ENCODE measurements around the gene SMC4. TPM values are rescaled to one million over a fixed set of nuclear protein-coding genes. Genes with fewer than 3 reads are reported as not detected.
"Not testable (repeated sequence)": the region's sequence is repeated elsewhere in the genome, so short reads cannot be mapped to it uniquely, and the experiment has no call there.

Gene SMC4
- polyA plus RNA-seq, 1 donor from 2014 or later, result 49.6 TPM

DNA sequence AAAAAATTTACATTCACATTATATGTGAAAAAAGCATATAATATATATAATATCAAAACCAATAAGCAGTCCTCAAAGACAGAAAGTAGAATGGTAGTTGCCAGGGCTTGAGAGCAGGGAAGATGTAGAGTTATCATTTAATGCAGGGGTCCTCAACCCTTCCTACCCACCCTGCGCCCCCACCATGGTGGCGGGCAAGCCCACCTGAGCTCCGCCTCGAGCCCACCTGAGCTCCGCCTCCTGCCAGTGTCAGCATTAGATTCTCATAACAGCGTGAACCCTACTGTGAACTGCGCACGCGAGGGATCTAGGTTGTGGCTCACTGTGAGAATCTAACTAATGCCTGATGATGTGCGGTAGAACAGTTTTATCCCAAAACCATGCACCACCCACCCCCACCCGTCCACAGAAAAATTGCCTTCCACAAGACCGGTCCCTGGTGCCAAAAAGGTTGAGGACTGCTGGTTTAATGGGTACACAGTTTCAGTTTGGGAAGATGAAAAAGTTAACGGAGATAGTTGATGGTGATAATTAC is 47.1 kb downstream of the SMC4 start:
- H3K4me1 Mint-ChIP-seq, result peaks cover 25 to 31% (median 28%) of the 10 kb centered on the region in 3 donors
- H3K36me3 Mint-ChIP-seq, result peaks cover 14% of the 10 kb centered on the region
- no peak overlapping the region for H3K27ac Mint-ChIP-seq
- no peaks in the 10 kb centered on the region for H3K27me3 Mint-ChIP-seq
- no peaks in the 10 kb centered on the region for H3K9me3 Mint-ChIP-seq
- peak overlapping the region in 1 of 4 donors; percentile 33 for H3K4me3 Mint-ChIP-seq

DNA sequence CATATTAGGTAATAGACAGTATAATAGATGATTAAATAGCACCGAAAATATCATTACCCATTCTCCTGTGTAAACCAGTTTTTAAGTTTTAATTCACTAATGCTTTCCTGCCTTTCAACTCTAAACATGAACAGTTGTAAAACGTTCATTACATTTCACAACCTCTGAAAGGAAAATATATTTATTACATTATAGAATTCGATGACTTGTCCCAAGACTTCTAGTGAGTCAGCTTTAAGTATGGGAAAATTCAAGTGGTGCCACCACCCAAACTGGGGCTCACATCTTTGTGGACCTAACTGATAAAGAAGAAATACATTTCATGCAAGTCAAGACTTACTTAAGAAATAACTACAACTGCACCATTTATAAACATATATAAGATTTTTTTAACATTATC is 48.1 kb downstream of the SMC4 start:
- H3K4me3 Mint-ChIP-seq, result no peak overlapping the region
- no peaks in the 10 kb centered on the region for H3K9me3 Mint-ChIP-seq
- peaks cover 12% of the 10 kb centered on the region for H3K36me3 Mint-ChIP-seq
- no peak overlapping the region for H3K27ac Mint-ChIP-seq
- H3K27me3 Mint-ChIP-seq, result no peaks in the 10 kb centered on the region
- peaks cover 25 to 28% (median 25%) of the 10 kb centered on the region in 3 donors for H3K4me1 Mint-ChIP-seq

DNA sequence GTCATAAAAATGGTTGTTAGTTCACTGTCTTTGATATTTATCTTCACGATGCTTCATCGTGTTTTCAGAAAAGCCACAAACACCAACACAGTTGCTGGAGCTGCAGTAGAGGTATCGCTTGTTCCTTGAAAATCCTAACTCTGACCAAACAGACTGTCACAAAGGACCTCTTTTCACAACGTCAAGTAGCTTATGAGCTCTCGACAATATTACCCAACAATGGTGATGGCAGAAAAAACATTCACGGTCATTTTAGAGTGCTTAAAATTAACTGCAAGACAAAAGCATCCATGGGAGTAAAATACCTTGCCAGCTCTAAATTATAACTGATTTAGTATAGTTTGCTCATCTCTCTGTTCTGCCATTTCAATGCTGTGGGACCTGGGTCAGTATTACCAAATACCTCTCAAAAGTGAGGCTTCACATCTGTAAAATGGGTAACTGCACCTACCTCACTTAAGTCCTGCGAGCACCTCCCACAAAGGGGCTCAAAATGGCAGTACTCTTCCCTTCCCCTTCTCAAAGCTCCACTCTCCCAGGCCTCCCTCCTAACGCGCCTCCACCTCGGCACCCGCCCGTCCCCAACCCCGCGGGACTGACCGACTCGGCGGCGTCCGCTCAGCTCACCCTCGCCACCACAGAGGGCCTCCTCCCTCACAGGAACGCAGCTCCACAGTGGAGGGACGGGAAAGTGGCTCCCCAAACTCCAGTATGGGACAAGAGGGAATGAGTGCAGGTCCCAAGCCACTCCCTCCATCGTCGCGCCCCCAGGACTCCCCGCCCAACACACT is 49.6 kb downstream of the SMC4 start:
- peaks cover 7% of the 10 kb centered on the region for H3K36me3 Mint-ChIP-seq
- no peaks in the 10 kb centered on the region for H3K27me3 Mint-ChIP-seq
- H3K9me3 Mint-ChIP-seq, result no peaks in the 10 kb centered on the region
- peaks cover 24 to 28% (median 25%) of the 10 kb centered on the region in 3 donors for H3K4me1 Mint-ChIP-seq
- peak overlapping the region; percentile 93 to 97 (median 94) for H3K4me3 Mint-ChIP-seq
- peak overlapping the region; percentile 85 to 96 (median 92) for H3K27ac Mint-ChIP-seq

DNA sequence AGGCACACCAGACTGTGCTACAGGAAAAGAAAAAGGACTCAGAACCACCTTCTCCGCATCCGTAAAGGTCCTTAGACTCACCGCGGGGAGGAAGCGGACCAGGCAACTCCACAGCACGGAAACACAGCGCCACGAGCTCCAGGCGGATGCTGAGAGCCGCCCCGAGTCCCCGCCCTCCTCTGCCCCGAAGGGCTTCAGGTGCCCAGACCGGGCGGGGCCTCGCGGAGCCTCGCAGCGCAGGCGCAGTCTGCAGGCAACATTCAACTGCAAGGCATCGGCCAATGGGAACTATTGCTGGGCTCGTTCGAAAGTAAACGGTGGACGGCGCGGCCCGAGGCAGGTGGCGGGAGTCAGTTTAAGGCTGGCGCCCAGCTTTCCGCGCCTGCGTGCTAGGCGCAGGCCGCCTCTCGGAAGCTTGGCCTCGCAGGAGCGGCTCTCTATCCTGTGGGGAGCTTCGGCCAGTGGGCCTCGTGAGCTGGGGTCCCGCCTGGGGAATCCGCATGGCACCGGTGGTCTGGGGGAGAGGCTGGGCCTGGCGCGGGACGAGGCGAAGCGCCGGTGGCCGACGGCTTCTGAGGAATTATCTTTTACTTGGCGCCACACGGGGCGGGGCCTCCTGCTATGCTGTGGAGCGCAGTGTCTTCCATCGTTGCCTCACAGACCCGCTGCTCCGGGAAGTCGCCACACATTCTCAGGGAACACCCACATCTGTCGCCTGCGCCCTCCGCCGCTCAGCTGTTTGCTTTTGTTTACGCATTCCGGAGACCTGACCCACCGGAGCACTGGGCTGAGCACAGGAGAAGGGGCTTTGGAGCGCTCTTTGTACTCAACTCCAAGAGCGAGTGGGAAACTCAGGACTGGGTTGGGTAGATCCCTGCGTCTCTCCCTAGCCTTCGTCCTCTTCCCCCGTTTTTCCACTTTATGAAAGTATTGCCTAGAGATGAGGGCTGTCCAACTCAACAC is 50.5 kb downstream of the SMC4 start, which contains the start of gene TRIM59:
TSS of gene TRIM59 (minus strand) at position 151 of the 963 bp plus-strand sequence. CDS start 10,603 bp downstream, outside the sequence.
- Mint-ChIP-seq H3K4me3 (peak within 1 kb of the TSS; percentile 93 to 97 (median 94)), H3K27me3 (no peaks in the 10 kb centered on the region), H3K27ac (peak within 1 kb of the TSS; percentile 85 to 96 (median 92)), H3K9me3 (no peaks in the 10 kb centered on the region), H3K36me3 (peaks cover 3% of the 10 kb centered on the region), H3K4me1 (peaks cover 19 to 25% (median 24%) of the 10 kb centered on the region in 3 donors)

DNA sequence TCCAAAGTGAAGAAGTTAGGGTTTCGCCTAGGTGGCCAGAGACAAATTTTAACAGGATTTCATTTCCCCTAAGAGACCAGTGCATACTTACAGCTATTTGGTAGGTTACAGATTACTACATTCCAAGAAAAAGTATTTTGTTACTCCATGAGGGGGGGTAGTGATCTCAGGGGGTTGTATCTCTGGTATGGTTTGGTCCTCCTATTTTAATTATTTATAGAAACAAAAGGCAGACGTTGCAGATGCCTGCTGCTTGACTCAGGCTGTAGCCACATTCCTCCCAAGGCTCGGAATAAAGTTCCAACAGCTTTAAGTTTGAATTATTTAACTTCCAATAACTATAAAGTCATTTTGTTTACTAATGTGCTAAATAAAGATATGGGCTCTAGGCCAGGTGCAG is 51.4 kb downstream of the SMC4 start:
- H3K4me1 Mint-ChIP-seq, result peaks cover 15 to 25% (median 21%) of the 10 kb centered on the region in 3 donors
- H3K27me3 Mint-ChIP-seq, result no peaks in the 10 kb centered on the region
- H3K36me3 Mint-ChIP-seq, result peaks cover 1% of the 10 kb centered on the region
- peak overlapping the region in 2 of 4 donors; percentile 93 to 97 for H3K4me3 Mint-ChIP-seq
- no peaks in the 10 kb centered on the region for H3K9me3 Mint-ChIP-seq
- peak overlapping the region in 1 of 3 donors; percentile 92 for H3K27ac Mint-ChIP-seq

DNA sequence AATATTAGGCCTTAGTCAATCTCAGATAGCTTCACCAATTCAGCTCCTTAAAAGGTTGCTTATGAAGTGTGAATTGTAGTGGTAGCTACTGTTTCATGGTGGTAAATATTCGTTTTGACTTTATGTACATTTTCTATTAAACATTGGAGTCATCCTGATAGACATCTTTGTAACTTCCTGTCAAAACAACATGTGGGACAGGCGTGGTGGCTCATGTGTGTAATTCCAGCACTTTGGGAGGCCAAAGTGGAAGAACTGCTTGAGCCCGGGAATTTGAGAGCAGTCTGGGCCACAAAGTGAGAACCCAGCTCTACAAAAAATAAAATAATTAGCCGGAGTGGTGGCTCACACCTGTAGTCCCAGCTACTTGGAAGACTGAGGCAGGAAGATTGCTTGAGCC is 52.2 kb downstream of the SMC4 start:
- peaks cover 13 to 21% (median 17%) of the 10 kb centered on the region in 3 donors for H3K4me1 Mint-ChIP-seq
- no peaks in the 10 kb centered on the region for H3K9me3 Mint-ChIP-seq
- no peak overlapping the region for H3K27ac Mint-ChIP-seq
- no peaks in the 10 kb centered on the region for H3K27me3 Mint-ChIP-seq
- H3K4me3 Mint-ChIP-seq, result peak overlapping the region in 1 of 4 donors; percentile 97
- H3K36me3 Mint-ChIP-seq, result peaks cover 1% of the 10 kb centered on the region

DNA sequence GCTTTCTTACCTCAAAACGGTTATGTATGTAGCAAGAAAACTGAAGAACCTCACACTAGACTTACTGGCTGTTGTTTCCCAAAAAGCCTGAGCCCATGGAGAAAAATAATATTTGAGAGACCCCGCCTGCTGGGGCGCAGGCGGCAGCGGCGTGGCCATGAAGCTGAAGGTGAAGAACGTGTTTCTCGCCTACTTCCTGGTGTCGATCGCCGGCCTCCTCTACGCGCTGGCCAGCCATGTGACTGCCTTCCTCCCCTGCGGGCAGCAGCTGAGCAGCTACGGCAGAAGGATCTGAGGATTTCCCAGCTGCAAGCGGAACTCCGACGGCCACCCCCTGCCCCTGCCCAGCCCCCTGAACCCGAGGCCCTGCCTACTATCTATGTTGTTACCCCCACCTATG is 52.8 kb downstream of the SMC4 start:
- Mint-ChIP-seq H3K4me1 (peaks cover 11 to 21% (median 13%) of the 10 kb centered on the region in 3 donors), H3K27ac (peak overlapping the region in 1 of 3 donors; percentile 11)
- not testable (repeated sequence) for H3K27me3 Mint-ChIP-seq, H3K36me3 Mint-ChIP-seq, H3K4me3 Mint-ChIP-seq, H3K9me3 Mint-ChIP-seq

DNA sequence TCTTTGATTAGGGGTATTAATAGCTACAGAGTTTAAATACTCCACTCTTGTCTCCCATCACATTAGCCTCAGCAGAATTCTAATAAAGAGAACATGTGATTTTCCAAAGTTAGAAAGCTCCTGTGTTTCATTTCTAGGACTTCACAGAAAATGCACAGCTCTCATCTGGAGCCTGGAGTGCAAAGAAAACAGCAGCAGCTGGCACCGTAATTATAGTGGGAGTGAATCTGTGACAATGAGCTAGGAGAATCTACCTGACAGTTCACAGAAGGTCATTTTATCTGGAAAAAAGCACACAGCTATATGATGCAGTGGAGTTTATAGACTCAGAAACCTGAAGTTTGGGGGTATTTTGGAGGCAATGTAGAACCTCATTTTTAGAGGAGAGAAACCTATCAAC is 55.5 kb downstream of the SMC4 start:
- no peak overlapping the region for H3K27ac Mint-ChIP-seq
- no peaks in the 10 kb centered on the region for H3K9me3 Mint-ChIP-seq
- no peak overlapping the region for H3K4me3 Mint-ChIP-seq
- H3K4me1 Mint-ChIP-seq, result peaks cover 3 to 8% (median 4%) of the 10 kb centered on the region in 3 donors
- H3K27me3 Mint-ChIP-seq, result no peaks in the 10 kb centered on the region
- no peaks in the 10 kb centered on the region for H3K36me3 Mint-ChIP-seq

DNA sequence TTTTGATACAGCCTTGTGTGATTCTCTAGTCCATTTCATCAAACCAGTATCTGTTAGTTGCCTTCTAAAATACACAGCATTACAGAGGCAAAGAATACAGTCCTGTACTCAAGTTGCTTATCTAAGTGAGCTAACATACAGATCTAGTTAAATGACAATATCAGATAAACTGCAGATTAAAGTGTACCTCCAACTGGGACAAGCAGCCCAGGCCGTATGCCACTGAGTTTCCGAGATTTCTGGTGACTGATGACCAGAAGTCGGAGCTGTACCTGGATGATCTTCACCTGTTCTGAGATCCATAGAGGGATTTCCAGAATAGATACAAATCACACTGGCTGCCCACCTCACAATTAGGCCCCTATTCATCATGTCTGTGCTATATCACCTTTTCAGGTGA is 56.4 kb downstream of the SMC4 start:
- Mint-ChIP-seq H3K4me3 (no peak overlapping the region), H3K9me3 (no peaks in the 10 kb centered on the region), H3K36me3 (no peaks in the 10 kb centered on the region), H3K27me3 (no peaks in the 10 kb centered on the region), H3K4me1 (peaks cover 0 to 2% (median 0%) of the 10 kb centered on the region in 3 donors), H3K27ac (no peak overlapping the region)

DNA sequence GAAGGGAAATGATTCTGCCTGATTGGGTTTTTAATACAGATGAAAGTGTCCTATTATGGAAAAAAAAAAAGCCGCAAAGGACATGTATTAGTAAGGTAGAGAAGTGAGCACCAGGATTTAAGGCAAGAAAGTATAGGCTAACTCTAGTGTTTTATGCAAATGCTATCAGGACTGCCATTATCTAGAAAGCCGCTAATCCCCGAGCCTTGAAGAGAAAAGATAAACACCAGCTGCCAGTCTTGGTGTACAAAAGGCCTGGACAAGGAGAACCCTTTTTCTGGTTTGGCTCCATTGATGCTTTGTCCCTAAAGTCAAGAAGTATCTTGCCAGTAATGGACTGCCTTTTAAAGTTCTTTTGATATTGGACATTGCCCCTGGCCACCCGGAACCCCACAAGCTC is 58.7 kb downstream of the SMC4 start:
- H3K36me3 Mint-ChIP-seq, result peaks cover 2% of the 10 kb centered on the region
- H3K4me3 Mint-ChIP-seq, result no peak overlapping the region
- peaks cover 5% of the 10 kb centered on the region for H3K27me3 Mint-ChIP-seq
- H3K4me1 Mint-ChIP-seq, result peaks cover 0 to 4% (median 0%) of the 10 kb centered on the region in 3 donors
- H3K27ac Mint-ChIP-seq, result no peak overlapping the region
- no peaks in the 10 kb centered on the region for H3K9me3 Mint-ChIP-seq

DNA sequence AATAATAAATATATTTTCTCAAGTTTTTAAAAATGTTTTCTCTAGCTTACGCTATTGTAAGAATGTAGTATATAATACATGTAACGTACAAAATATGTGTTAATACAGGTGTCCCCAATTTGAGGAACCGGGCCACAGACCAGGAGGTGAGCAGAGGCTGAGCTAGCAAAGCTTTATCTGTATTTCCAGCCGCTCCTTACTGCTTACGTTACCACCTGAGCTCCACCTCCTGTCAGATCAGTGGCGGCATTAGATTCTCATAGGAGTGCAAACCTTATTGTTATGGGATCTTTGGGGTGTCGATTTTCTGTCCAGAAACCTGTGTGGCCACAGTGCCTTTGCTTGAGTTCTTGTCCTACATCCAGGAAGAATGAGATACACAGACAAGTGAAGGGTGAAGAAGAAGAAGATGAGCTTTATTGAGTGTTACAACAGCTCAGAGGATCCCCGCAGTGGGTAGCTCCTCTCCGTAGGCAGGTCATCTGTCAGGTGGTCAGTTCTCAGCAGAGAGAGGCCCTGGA is 60.1 kb downstream of the SMC4 start:
- Mint-ChIP-seq H3K4me3 (no peak overlapping the region), H3K27ac (no peak overlapping the region), H3K36me3 (peaks cover 2% of the 10 kb centered on the region), H3K27me3 (peaks cover 9% of the 10 kb centered on the region), H3K4me1 (peaks cover 0 to 4% (median 0%) of the 10 kb centered on the region in 3 donors), H3K9me3 (no peaks in the 10 kb centered on the region)

DNA sequence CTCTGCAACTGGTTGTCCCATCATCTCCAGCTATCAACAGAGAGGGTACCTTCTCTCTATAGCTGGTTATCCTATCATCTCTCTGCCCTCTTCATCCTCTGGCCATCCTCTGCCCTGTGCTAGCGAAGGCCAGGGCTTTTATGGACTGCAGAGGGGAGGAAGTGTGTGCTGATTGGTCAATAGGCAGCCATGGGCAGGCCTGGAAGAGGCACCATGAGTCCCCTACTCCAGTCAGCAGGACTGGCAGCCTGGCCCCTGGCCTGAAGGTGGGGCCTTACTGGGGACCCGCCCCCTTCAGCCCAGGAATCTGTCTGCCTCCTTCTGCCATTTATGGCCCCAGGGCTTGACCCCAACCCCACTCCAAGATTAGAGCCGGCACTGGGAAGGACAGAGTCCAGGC is 60.6 kb downstream of the SMC4 start:
- H3K9me3 Mint-ChIP-seq, result no peaks in the 10 kb centered on the region
- peaks cover 2% of the 10 kb centered on the region for H3K36me3 Mint-ChIP-seq
- peaks cover 0 to 4% (median 0%) of the 10 kb centered on the region in 3 donors for H3K4me1 Mint-ChIP-seq
- H3K27me3 Mint-ChIP-seq, result peaks cover 9% of the 10 kb centered on the region
- no peak overlapping the region for H3K27ac Mint-ChIP-seq
- no peak overlapping the region for H3K4me3 Mint-ChIP-seq

DNA sequence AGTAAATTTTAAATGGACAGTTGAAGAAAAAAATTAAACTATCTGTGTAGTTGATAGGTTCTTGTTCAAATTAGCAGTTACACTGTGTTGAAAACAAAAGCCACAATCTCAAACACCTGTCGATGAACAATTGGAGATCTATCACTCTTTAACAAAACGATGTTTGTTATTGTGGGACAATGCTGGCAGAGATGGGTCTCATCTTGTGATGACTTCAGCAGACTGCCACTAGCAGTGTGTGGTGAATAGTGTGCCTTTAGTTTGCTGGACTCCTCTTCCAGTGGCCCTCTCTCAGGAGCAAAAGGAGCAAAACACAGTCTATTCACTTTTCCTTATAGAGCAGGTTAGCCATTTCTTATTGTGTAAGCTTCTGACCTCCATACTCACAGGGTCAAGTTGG is 64.9 kb downstream of the SMC4 start:
- H3K36me3 Mint-ChIP-seq, result peaks cover 5% of the 10 kb centered on the region
- no peak overlapping the region for H3K4me3 Mint-ChIP-seq
- H3K4me1 Mint-ChIP-seq, result peaks cover 0 to 1% (median 0%) of the 10 kb centered on the region in 3 donors
- H3K27ac Mint-ChIP-seq, result no peak overlapping the region
- H3K27me3 Mint-ChIP-seq, result peaks cover 9% of the 10 kb centered on the region
- peaks cover 0 to 4% (median 0%) of the 10 kb centered on the region in 3 donors for H3K9me3 Mint-ChIP-seq

DNA sequence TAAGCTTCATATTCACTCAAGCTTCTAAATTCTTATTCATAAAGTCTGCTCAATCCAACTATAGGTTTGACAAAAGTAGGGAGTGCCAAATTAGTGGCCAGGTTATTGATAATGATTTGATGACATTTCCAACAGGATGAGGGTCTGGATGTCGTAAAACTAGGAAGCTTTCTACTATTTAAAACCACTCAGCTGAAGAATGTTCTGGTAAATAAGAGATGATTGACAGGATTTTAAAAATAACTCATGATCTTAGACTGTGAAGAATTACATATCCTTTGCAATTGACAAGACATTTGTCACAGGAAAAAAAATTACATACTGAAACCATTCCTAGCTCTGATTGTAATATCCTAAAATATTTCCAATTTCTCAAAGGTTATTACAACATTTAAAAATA is 65.5 kb downstream of the SMC4 start:
- Mint-ChIP-seq H3K27me3 (peaks cover 9% of the 10 kb centered on the region), H3K4me1 (peaks cover 0 to 1% (median 0%) of the 10 kb centered on the region in 3 donors), H3K36me3 (peaks cover 5% of the 10 kb centered on the region), H3K27ac (no peak overlapping the region), H3K4me3 (no peak overlapping the region), H3K9me3 (peaks cover 0 to 9% (median 6%) of the 10 kb centered on the region in 3 donors)
